HG02938 (cell line): Measurements from ENCODE around the gene MRPL54.

ENCODE experiments used
- ATAC-seq: cut with Tn5 transposase; IDR thresholded peaks from one replicate; pipeline ENCODE4 v1.9.1; 2021; ENCODE audit warnings: mild to moderate bottlenecking, moderate library complexity; ENCODE audit not compliant: unreplicated experiment

MRPL54 gene

DNA sequence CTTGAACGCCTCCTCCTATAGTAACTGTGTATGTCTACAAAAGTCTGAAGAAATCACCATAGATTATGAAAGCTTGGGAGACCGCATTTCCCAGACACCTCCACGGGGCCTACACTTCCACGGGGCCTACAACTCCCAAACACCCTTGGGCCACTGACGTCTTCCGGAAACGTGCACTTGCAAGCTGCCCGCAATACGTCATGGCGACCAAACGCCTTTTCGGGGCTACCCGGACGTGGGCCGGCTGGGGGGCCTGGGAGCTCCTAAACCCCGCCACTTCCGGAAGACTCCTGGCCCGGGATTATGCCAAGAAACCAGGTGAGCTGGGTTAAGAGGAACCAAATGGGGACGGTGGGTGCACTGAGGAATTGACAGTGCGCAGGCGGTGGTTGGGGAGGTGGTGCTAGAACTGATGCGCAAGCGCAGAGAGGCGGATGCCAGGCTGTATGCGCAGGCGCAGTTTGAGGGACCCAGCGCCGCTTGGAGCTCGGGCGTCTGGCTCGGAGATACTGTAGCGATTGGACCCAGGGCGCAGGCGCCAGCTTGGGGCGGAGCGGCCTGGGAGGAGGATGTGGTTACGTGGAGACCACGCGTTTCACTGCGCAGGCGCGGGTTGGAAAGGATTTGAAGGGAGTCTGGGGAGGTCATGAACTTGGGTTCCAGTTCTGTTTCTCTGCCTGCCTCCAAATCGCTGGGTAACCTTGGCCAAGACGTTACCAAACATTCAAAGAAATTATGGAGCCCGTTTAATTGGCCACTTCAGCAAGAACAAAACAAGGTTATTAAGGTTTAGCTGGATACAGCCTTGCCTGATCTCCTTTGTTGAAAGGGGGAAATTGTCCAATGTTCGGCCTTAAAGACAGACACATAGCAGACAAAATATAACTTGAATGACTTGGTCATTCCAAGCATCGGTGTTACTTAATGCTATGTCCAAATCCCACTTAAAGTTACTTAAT is at the start of gene MRPL54:
Gene MRPL54, plus strand, starts transcription at position 182 of the 959 bp plus-strand sequence. Its CDS starts 19 bp downstream, at position 201.
- ATAC-seq: peak; percentile 75

DNA sequence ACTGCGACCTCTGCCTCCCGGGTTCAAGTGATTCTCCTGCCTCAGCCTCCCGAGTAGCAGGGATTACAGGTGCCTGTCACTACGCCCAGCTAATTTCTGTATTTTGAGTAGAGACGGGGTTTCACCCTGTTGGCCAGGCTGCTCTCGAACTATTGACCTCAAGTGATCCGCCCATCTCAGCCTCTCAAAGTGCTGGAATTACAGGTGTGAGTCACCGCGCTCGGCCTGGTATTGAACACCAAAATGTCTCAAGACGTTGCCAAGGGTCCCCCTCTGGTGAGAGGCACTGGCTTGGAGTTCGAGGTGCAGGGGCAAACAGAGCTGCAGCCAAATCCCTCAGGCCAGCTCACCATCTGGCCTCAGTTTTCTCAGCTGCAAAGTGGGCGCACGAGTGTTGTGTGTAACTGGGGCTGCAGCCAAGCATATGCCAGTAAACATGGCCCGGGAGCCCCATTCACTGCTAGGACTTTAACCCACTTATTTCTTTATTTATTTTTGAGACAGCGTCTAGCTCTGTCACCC is 46.3 kb upstream of the MRPL54 start:
- ATAC-seq: no peak

- ATAC-seq: no peak
Observed at GRCh38 chr19:3719868-3720267, 42.6 kb upstream of the MRPL54 start.

GRCh38 chr19:3720349-3720917 is 42.0 kb upstream of the MRPL54 start:
- no peak for ATAC-seq

- no peak for ATAC-seq
Observed at GRCh38 chr19:3721131-3721886, 41.2 kb upstream of the MRPL54 start.

- ATAC-seq: no peak
Observed at GRCh38 chr19:3721887-3722442, 40.5 kb upstream of the MRPL54 start.

DNA sequence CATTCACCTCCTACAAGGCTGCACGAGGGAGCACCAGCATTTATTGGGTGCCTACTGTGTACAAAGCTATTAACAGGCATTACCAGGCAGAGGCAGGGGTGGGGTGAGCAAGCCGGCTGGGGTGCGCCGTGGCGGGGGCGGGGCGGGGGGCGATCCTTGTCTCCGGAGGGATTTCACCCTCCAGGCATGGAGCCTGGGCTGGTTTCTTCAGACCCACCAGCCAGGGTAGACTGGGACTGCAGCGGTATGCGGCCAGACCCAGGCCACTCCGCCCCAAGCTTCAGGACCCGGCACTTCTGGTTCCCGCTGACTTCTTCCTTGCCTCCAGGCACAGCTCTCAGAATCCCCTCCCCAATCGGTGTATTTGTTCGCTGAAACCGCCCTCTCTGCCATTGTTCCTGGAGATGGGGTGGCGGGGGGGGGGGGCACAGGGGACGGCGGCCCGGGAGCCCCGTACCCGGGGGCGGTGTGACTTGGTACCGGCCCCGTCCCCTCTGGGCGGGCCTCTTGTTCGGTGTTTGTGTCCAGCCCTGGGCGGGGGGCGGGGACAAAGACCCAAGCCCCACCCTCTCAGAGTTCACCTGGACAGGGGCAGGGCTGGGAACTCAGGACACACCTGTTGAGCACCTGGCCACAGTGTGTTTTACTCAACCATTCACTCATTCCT is 39.9 kb upstream of the MRPL54 start:
- ATAC-seq: no peak

GRCh38 chr19:3723110-3723488 is 39.4 kb upstream of the MRPL54 start:
- no peak for ATAC-seq

DNA sequence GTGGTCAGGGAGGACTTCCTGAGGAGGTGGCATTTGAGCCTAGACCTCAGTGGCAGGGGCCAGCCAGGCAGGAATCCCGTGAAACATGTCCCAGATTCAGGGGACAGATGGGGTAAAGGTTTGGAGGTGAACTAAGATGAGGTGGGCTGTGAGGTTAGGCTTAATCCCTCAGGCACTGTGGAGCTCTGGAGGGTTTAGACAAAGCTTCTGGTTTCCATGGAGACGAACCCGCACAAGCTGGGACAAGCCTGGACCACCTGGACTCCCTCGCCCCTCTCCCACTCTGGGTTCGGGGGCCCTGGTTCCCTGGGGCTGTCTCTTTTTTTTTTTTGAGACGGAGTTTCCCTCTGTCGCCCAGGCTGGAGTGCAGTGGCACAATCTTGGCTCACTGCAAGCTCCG is 38.6 kb upstream of the MRPL54 start:
- ATAC-seq: no peak

DNA sequence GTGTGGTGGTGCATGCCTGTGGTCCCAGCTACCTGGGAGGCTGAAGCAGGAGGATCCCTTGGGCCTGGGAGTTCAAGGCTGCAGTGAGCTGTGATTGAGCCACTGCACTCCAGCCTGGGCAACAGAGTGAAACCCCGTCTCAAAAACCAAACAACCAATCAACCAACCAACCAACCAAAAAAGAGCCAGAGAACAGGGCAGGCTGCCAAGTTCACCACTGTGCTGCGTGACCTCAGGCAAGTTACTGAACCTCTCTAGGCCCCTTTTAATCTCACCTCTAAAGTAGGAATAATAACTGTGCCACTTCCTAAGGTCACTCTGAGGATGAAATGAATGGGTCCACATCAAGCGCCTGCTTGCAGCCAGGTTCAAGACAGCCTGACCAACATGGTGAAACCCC is 37.4 kb upstream of the MRPL54 start:
- no peak for ATAC-seq

DNA sequence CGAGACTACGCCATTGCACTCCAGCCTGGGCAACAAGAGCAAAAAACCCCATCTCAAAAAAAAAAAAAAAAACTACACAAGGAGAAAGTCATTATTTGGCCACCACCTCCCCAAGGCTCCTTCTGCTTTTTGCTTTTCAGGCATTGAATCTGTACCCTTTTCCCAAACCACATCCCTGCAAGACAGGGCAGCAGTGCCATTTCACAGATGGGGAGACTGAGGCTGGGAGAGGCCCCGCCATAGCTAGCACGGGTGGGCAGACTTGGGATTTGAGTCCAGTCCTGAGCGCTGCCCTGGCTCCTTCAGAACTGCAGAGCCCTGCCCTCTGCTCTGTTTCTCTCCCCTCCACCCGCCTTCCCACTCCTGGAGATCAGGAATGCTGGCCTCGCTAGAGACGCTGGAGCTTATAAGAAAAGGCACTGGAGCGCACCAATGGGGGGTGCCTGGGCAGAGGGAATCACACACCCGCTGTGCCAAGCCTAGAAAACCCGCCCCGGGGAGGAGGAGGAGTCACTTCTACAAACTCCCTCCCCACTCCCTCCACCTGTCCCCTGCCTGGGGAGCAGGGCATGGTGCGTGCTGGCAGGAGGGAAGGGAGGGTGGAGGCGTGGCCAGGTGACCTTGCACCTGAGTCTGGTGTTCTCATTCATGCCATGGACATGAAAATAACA is 36.7 kb upstream of the MRPL54 start:
- ATAC-seq: no peak

- no peak for ATAC-seq
Observed at GRCh38 chr19:3730457-3730958, 32.0 kb upstream of the MRPL54 start.

GRCh38 chr19:3732108-3732507 is 30.4 kb upstream of the MRPL54 start:
- no peak for ATAC-seq

DNA sequence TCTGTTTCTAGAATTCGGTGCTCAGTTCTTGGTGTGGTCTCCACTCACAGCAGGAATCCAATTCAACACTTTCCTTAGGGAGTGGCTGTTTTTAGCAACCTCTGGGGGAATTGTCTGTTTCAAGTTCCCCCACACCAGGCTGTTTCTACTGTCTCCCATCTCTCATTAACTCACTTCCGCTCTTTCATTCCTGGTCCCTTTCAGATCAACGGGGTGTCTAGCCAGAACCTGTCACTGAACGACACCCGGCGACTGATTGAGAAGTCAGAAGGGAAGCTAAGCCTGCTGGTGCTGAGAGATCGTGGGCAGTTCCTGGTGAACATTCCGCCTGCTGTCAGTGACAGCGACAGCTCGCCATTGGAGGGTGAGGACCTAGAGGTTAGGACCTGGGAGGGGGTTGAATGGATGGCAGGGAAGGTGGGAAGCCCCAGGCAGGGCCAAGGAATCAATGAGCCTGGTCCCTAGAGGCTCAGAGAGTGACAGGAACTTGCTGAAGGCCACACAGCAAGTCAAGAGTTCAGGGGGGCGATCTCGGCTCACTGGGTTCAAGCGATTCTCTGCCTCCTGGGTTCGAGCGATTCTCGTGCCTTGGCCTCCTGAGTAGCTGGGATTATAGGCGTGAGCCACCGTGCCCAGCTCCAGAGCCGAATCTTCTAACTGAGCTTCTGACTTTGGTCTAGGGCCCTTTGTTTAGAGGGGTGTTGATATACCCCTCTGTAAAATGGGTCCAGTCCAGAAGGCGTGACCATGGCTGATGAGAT is 28.8 kb upstream of the MRPL54 start:
- ATAC-seq: no peak

- no peak for ATAC-seq
Observed at GRCh38 chr19:3734310-3734600, 28.2 kb upstream of the MRPL54 start.

DNA sequence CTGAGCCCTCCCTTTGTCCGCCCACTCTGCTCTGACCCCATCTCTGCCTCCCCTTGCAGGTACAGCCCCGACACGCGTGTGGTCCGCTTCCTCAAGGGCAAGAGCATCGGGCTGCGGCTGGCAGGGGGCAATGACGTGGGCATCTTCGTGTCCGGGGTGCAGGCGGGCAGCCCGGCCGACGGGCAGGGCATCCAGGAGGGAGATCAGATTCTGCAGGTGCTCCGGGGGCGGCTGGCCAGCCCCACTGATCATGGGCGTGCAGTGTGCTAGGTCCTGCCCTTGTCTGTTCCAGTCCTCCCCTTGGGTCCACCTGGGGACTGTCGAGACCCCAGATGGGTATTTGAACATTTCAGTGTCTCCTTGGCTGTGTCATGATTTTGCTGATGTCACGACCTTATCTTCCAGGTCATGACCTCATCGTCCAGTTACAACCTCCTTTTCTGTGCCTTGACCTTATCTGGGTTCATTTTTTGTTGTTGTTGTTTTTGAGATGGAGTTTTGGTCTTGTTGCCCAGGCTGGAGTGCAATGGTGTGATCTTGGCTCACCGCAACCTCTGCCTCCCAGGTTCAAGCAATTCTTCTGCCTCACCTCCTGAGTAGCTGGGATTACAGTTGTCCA is 26.3 kb upstream of the MRPL54 start:
- ATAC-seq: no peak

GRCh38 chr19:3737487-3738205 is 24.8 kb upstream of the MRPL54 start:
- ATAC-seq: no peak
